OCI-LY1 (cell line): ENCODE measurements around the gene GPR42.

Experiments
- EZH2 ChIP-seq: fragments of 200-600 bp; sonication (generic), shearing (Covaris generic); IDR thresholded peaks from 2 replicates; pipeline ENCODE4 v1.8.0; 2017; ENCODE audit warnings: borderline replicate concordance, mixed run types, mild to moderate bottlenecking, antibody characterized with exemption, low read length, moderate library complexity, mixed read lengths
- TF ChIP-seq, protein P1 (sequence below): fragments of 200-600 bp; sonication (generic), shearing (Covaris generic); IDR thresholded peaks from 2 replicates; pipeline ENCODE4 v1.5.1; 2017; ENCODE audit warnings: mild to moderate bottlenecking, antibody characterized with exemption, low read length, moderate library complexity, mixed read lengths

DNA sequence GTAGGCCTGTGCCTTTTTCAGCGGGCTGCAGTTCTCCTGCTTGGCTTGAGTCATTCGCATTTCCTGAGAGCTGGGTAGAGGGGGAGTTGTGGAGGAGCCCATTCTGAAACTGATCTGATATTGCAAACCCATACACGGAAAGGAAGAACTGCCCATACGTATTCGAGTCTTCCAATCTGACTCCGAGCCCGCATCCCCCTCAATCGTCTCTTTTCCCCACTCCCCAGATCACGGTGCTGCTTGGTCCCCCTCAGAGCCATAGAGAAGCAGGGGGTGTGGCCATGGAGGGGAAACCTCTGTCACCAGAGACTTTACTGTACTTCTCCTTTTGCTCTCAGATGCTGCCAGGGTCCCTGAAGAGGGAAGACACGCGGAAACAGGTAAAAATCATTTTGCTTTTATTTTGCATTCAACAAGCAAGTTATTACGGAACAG lies 42.0 kb upstream of the GPR42 start, which contains the start of gene CD22:
- TF ChIP-seq, protein P1, sequence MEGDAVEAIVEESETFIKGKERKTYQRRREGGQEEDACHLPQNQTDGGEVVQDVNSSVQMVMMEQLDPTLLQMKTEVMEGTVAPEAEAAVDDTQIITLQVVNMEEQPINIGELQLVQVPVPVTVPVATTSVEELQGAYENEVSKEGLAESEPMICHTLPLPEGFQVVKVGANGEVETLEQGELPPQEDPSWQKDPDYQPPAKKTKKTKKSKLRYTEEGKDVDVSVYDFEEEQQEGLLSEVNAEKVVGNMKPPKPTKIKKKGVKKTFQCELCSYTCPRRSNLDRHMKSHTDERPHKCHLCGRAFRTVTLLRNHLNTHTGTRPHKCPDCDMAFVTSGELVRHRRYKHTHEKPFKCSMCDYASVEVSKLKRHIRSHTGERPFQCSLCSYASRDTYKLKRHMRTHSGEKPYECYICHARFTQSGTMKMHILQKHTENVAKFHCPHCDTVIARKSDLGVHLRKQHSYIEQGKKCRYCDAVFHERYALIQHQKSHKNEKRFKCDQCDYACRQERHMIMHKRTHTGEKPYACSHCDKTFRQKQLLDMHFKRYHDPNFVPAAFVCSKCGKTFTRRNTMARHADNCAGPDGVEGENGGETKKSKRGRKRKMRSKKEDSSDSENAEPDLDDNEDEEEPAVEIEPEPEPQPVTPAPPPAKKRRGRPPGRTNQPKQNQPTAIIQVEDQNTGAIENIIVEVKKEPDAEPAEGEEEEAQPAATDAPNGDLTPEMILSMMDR: no peak
- no peak for TF ChIP-seq EZH2
